HTERT RPE-1 (cell line): Measurements from ENCODE around the gene TAS2R39.

ENCODE experiments used
- in situ Hi-C: fragments of 300-500 bp; cut with MboI; formaldehyde crosslinking; loops from 4 replicates; pipeline ENCODE4 v1.14.3; 2020; ENCODE audit warnings: low sequenced_read_pairs

TAS2R39 gene

DNA sequence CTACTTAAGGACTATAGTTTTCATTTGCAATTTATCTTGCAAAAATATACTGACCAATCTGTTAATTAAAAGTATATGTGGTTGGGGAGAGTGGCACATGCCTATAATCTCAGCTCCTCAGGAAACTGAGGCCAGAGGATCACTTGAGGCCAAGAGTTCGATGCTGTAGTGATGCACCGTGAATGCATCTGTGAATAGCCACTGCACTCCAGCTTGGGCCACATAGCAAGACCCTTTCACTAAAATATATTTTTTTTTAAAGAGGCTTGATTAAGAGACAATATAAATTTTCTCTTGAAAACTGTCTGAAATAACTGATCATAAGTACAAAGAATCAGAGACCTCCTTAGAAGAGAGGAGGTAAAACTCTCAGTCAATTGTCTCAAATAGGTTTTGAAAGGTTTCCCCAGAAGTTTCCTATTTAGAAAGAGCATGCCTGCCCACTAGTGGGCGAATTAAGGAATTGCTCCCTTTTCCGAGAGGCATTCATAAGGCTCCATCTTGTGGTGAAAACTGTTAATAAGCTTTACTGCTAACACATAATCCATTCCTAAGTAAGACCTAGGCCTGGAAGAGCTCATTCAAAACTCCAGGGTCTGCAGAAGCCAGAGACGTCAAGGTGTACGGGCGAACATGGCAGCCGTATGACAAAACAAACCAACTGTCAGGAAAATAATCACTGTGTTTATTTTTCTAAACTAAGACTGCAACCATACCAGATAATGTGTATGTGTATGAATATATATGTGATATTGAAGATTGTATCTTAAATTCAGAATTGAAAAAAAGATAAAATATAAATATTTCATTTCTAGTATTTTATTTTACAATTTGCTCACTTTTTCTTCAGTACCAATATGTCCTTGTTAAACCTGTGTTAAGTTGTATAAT, 31.8 kb downstream of the TAS2R39 start:
- in situ Hi-C loops, result loop anchor here (25.0 kb wide), 1 partner anchor 203 kb away; no protein-coding TSS in a partner anchor

DNA sequence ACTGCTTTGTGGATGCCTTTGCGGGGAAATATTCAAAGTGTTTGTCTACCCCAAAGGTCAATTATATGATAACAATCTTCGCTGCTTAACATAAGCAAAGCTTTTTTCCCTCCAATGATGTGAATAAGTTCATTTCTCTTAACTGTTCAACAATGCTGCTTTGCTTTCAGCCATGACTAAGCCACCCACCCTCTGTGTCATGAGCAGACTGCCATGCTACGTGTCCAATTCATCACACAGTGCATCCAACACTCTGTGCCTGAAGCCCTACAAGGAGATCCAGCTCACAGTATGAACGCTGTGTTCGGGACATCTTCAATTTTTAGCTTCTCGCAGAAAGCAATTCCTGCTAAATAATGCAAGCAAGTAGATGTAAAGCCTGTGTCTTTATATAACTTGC, 32.9 kb downstream of the TAS2R39 start:
- in situ Hi-C loops, result loop anchor here (25.0 kb wide), 1 partner anchor 204 kb away; no protein-coding TSS in a partner anchor

DNA sequence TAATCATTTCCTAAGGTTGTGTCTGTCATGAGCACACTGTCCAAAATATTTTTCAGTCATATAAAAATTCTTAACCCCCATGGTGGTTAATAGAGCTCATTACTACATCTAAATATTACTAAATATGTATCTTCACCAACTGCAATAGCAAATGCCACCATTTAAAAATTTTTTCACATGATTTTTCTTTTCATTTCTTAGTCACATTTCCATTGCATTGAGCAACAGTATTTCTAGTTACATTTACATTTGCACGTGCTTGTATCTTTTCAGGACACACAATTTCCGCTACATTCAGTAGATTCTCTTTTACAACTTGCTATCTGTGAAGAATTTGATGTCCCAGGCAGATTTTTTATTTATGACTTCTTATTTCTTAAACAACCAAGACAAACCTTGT, 33.5 kb downstream of the TAS2R39 start:
- in situ Hi-C loops, result loop anchor here (25.0 kb wide), 1 partner anchor 204 kb away; no protein-coding TSS in a partner anchor

DNA sequence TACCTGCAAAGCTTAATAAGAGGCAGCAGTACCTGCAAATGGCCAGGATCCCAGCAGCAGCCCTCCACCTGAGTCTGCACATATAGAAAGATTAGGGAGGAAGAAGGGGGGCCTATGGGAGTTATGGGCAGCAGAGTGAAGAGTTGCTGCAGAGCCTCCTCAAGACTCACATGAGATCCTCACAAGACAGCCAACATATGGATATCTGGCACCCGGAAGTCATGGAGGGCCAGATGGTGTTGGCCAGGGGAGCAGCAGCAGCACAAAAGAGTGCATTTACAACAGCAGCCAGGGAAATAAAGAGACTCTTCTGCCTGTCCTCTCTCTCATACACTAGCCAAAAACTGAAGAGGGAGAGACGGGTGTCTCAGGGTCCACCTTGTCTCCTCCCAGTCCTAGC, 34.6 kb downstream of the TAS2R39 start:
- in situ Hi-C loops, result loop anchor here (25.0 kb wide), 1 partner anchor 206 kb away; no protein-coding TSS in a partner anchor

DNA sequence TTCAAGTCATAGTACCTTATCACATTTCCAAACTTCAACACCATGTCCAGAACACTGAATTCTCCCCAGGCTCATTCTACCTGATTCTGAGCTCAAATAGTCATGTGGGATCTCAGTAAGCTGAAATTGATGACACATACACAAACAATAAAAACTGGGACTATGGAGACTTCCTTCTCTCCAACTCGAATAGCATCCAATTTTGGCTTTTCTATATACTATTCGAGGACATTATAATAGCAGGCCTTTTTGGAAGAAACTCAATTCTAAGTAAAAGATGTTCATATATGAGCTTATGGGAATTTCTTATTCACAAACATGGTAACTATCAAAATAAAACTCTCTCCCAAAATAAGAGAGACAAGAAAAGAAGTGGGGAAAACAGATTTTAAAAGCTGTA, 38.1 kb downstream of the TAS2R39 start:
- in situ Hi-C loops, result loop anchor here (25.0 kb wide), 1 partner anchor 209 kb away; no protein-coding TSS in a partner anchor

DNA sequence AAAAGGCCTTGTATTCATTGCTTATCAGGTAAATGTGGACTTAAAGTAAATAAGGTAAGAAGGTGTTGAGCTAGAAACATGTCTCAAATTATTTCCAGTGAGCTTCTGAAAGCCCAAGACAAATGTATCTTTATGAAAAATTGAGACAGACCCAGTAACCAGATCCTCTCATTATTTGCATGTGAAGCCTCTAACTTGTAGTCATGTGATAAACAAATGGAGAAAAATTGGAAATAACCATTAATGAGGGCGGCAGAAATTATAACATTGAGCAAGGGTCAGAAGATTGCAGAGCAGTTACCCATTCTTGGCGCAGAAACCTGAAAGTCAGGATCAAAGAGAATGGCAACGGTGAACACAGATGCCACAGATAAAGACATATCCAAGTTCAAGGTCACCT, 38.5 kb downstream of the TAS2R39 start, which contains the start of gene TAS2R40:
Gene TAS2R40 (plus strand): TSS at position 301 of the 400 bp plus-strand sequence. CDS start 42 bp downstream, at position 343.
- in situ Hi-C loops, result loop anchor here (25.0 kb wide), 1 partner anchor 209 kb away; no protein-coding TSS in a partner anchor

DNA sequence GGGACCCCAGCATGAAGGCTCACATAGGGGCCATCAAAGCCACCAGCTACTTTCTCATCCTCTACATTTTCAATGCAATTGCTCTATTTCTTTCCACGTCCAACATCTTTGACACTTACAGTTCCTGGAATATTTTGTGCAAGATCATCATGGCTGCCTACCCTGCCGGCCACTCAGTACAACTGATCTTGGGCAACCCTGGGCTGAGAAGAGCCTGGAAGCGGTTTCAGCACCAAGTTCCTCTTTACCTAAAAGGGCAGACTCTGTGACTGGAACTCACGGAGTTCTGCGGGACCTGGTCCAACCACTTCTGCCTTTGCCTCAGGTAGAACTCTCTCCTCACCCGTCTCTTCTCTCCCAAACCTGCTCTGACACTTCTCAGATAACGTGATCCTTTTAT, 39.6 kb downstream of the TAS2R39 start:
- in situ Hi-C loops, result loop anchor here (25.0 kb wide), 1 partner anchor 210 kb away; no protein-coding TSS in a partner anchor

DNA sequence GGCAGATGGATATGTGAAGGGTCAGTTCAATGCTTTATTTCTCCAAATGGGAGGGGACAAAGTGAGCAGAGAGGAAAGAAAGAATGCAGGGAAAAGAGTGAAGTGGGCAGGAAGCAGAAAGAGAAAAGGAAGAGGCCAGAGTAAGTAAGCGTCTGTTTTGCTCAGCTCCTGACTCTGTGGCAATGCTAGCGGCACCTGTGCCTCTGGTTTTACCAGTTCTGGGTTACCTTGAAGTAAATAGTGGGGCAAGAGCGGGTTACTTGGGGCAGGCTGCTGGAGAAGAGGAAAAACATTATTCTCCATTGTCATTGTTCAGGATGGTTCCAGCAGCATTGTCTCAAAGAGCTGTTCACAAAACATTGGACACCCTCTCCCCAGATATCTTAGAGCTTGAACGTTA, 40.6 kb downstream of the TAS2R39 start:
- in situ Hi-C loops, result loop anchor here (25.0 kb wide), 1 partner anchor 211 kb away; no protein-coding TSS in a partner anchor

DNA sequence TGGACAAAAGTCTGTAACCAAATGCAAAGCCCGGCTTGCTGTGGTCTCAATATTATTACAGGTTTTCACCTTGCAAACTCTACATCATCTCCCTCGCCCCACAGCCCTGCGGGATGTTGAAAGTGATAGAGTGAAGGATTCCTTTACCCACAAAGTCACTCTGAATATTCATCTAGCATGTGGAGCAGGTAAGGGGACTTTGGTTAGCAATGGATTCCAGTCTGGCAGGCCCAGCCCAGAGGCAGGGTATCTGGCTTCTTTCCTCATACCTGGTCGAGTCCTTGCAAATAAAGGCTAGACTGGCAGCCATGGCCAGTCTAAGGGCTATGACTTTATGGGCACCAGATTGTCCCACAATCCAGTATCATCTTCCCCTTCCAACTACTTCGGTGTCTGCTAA, 41.8 kb downstream of the TAS2R39 start:
- in situ Hi-C loops, result no loop called here

DNA sequence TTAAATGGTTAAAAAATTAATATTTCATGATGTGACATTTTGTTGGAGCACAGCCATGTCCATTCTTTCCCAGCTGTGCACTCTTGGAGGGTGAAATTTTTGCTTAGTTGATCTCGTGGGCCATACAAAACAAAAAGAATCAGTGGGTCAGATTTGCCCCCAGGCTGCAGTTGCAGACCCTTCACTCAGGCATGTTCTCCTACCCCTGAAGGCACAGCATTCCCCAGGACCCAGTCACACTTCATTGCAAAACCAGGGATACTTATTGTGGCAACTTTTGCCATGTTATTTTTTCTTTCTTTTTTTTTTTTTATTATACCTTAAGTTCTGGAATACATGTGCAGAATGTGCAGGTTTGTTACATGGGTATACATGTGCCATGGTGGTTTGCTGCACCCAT, 44.6 kb downstream of the TAS2R39 start:
- in situ Hi-C loops, result no loop called here

DNA sequence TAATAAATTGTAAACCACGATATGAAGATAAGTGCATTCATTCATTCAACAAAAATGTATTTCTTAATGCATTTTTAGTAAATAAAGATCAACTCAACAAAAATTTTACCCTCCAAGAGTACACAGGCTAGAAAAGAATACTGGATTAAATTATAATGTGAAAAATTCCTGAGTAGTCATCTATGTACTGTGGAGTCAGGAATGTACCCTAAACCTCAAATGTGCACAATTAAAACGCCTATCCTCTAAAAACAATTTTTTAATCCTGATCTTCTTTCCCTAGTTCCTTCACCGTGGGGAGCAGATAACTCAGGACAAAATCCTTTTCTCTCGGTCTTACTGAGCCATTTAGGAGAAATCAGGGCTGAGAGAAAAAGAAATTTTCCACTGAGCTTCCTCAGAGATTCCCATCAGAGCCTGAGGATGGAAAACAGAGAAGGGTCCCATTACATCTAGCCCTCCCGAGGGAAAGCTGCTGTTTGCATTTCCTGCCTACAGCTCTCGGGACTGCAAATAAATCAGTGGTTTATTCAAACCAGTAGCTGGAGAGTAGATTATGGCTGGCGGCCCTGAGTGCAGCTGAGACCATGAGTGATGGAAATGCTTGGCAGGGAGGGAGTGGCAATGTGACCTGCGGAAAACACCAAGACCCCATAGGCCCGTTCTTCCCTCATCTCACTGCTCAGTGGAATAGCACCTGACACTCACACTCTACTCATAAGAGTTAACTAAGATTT, 46.0 kb downstream of the TAS2R39 start:
- in situ Hi-C loops, result no loop called here

DNA sequence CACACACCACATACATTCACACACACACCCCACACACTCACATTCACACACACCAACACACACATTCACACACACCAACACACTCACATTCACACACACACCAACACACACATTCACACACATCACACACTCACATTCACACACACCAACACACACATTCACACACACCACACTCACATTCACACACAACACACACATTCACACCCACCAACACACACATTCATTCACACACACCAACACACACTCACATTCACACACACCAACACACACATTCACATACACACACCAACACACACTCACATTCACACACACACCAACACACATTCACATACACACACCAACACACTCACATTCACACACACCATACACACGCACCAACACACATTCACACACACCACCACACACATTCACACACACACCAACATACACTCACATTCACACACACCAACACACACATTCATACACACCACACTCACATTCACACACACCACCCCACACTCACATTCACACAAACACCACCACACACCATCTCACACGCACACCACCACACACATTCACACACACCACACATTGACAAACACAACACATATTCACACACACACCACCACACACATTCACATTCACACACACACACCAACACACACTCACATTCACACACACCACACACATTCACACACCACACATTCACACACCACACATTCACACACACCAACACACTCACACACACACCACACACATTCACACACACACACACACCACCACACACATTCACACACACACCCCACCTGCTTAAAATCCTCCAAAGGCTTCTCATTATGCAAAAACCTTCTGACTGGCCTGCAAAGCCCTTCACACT, 47.6 kb downstream of the TAS2R39 start:
- in situ Hi-C loops, result no loop called here
